ENCODE measurements around the gene OR8U1.
"Not testable (repeated sequence)": the region's sequence is repeated elsewhere in the genome, so short reads cannot be mapped to it uniquely, and the experiment has no call there.

- TF ChIP-seq CTCF (conservative IDR thresholded peaks at IDR 0.05; ENCODE audit: low read length); EZH2phosphoT487 (IDR thresholded peaks at IDR 0.05; ENCODE audit: borderline replicate concordance, low read depth, low read length): not testable (repeated sequence)
These were observed 26.5 kb downstream of the OR8U1 start for GRCh38 chr11:56401858-56402461.

Measured in OCI-LY7 (cell line).